Epidermal melanocyte (primary cell): ENCODE data around the gene FTL.
A peak's percentile ranks its signal among the peaks of the same experiment; 100 is the strongest.

Experiments
- DNase-seq: peaks from one replicate; pipeline ENCODE4 v3.0.0; 2011; ENCODE audit warnings: low spot score; ENCODE audit not compliant: insufficient read length

FTL gene

DNA sequence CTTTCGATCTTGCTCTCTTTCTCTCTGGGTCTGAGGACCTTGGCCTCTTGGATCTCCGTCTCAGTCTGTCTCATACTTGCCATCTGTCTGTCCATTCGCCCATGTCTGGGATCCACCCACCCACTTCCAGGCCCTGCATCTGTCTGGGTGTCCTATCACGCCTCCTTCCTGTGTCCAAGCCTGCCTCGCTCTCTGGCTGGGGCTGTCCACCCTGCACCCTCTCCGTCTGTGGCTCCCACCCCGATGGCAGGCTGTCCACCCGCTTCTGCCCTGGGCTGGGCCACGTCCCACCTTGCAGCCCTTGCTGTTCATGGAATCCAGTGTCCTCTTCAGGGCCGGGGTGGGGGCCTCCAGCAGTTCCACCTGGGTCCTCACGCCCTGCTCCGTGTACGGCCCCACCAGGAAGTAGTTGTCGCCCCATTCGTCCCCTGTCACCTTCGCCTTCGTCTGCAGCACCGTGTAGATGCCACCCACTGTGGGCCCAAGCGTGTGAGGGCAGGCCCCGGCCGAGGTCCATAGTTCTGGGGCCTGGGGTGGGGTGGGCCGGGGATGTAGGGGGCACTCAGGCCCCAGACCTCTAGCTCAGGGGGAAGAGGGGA is 26.0 kb downstream of the FTL start:
- no peak for DNase-seq

DNA sequence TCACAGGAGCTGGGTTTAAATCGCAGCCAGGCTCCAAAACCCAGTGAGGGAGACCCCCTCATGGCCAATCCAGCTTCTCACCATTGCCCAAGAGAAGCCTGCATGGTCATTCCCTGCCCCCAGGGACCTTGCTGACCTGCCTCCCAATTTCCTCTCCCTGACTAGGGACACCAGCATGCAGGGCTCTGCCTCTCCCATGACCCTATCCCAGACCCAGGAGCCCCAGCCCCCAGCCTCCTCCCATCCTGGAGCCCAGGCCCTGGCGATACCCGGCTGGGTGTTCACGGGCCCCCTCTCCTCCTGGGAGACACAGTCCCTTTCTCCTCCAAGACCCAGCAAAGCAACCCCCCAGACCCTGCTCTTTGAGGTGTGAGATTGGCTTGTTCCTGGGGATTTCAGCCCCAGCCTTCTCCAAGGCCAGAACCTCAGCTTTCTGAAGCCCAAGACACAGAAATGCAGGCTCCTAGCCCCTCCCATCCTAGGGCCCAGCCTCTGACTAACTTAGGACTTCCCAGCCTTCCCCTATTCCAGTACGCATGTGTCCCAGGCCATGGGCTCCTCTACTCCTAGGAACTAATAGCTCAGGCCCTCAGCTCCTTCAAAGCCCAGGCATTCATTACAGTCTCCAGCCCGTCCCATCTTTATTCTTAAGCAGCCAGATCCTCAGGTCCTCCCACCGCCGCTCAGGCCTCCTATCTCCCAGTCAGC is 26.9 kb downstream of the FTL start:
- peak; percentile 90 for DNase-seq

DNA sequence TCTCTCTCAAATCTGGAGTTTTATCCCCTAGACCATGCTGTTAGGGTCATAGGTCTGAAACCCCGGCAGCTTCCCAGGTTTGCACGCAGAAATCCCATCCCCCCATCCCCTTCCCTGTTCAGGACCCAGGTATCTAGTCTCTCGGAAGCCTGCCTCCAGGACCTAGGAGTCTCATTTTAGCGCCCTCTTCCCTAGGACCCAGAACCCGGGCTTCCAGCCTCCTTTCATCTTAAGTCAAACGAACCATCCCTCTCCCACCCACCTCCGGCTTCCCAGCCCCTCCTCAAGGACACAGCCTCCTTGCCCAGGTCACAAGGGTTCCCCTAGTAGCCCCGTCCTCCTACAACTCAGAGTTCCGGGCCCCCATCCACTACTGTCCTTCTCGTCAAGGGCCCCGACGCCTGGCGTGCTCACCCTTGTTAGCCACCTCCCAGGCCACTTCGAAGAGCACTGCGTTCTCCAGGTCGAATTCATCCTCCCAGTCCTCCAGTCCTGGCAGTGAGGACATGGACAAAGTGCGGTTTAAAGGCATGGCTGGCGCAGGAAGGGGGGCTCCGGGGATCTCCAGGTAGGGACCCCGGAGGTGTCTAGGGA is 27.6 kb downstream of the FTL start:
- no peak for DNase-seq

DNA sequence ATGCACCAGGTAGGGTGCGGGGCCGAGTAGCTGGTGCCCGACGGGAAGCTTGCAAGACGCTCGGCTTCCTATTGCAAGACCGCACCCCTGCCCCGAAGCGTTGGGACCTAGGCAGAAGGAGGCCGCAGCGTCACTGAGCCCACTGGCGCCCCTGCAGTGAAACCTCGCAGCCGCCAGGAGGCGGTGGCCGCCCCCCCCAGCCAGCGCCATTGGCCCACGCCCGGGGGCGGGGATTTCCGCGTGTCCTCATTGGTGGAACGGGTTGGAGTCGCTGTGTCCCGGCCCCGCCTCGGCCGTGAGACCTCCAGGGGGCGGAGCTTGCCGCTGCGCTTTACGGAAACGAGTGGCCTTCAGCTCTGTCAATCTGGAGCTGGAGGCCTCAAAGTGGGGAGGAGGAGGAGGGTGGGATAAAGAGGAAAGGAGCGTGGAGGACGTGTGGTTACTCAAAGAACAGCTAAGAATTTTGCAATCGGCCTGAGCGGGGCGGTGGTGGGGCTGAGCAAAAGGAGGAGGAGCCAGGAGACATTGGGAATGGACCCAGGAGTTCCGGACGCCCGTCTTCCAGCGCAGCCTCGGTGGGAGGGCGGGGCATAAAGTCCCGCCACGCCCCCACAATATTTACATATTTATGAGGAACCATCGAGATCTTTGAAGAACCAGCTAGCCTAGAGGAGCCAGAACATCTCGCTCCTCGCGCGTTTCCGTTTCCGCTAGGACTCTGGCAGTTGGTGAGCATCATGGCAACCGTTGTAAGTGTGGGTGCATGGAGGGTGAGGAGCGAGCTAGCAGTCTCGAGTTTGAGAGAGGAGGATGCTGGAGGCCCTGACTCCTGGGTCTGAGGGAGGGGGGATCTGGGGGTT is 28.3 kb downstream of the FTL start, which contains the start of the genes GYS1 and RUVBL2:
TSS of gene GYS1 (minus strand) at position 135 of the 860 bp plus-strand sequence. CDS start 197 bp downstream, outside the sequence.
TSS of gene RUVBL2 (plus strand) at position 713 of the 860 bp plus-strand sequence. CDS start at position 738, 25 bp downstream.
- peak; percentile 95 for DNase-seq

DNA sequence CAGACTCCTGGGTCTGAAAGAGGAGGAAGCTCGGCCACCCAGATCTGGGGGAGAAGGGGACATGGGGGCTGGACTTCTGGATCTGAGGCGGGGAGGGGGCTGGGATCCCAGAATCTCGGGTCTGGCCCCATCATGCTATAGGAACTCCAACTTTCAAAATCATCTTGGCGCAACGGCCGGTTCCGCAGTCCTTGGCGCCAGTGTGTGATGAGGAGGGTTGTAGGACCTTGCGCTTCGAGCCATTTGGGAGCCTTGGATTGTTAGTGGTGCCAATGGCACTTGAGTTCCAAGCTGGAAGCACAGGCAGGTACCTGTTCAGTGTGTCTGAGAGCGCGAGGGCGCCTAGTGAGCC is 28.9 kb downstream of the FTL start:
- no peak for DNase-seq

DNA sequence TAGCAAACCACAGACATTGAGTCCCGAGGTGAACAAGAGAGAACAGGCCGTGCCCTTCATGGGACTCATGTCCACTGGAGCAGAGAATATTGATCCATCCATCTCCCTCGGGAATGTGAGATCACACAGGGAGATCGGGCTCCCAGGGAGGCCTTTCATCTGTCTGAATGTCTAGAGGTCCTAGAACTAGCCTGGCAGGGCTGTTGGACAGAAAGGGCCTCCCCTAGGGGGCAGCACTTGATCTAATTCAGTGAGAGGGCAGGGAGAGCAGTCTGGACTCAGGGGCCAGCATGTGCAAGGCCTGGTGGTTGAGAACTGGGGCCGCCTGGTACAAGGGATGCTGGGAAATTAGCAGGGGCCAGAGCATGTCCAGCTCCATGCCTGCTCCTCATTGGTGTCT is 32.9 kb downstream of the FTL start:
- no peak for DNase-seq

DNA sequence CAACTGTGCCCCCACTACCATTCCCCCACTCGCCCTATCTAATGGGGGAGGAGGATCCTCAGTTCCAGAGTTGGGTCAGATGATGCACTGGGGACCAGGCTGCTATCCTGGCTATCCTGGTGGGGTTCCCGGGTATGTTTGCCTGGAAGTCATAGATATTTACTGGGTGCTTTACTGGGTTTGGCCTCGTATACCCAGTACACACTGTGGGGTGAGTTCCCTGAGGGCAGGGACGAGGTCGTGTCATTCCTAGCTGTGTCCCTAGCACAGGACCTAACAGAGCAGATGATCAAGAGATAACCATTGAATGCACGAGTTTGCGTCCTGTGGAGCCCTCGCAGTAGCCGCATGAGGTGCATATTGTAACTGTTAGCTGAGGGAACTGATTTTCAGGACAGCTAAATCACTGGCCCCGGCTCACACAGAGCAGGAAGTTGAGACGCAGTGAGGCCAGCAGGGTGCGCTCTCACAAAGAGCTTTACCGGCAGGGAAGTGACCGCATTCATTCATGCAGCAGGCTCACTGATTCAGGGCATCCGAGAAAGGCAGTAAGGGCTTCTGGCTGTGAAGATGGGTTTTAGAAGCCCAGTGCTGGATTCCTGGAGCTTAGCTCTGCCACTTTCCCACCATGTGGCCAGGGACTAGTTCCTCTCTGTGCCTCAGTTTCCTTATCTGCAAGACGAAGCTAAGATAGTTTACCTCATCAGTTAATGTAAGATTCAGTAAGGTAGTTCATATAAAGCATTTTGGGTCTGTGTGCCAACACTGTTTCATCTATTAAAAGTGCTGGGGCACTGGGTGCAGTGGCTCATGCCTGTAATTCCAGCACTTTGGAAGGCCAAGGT is 34.6 kb downstream of the FTL start:
- DNase-seq, result peak; percentile 50

- DNase-seq, result no peak
These were observed 39.0 kb downstream of the FTL start for GRCh38 chr19:49004133-49004532.

- no peak for DNase-seq
These were observed 40.0 kb downstream of the FTL start for GRCh38 chr19:49004964-49005614.

- no peak for DNase-seq
These were observed 41.8 kb downstream of the FTL start for GRCh38 chr19:49006905-49007304.

GRCh38 chr19:49009828-49010227 is 44.7 kb downstream of the FTL start:
- DNase-seq, result no peak

DNA sequence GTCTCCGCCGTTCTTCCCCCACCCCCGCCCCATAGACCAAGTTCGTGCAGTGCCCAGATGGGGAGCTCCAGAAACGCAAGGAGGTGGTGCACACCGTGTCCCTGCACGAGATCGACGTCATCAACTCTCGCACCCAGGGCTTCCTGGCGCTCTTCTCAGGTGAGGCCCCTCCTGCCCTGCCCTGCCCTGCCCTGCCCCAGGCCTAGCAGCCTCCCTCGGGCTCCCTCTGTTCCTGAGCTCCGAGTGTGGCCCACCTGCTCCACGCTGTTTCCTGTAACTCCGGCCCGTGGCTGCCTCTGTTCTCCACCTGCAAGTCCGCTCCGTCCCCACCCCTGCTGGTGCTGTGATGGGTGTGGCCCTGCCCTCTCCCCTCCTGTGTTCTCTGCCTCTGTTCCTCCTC is 45.3 kb downstream of the FTL start:
- DNase-seq, result no peak

DNA sequence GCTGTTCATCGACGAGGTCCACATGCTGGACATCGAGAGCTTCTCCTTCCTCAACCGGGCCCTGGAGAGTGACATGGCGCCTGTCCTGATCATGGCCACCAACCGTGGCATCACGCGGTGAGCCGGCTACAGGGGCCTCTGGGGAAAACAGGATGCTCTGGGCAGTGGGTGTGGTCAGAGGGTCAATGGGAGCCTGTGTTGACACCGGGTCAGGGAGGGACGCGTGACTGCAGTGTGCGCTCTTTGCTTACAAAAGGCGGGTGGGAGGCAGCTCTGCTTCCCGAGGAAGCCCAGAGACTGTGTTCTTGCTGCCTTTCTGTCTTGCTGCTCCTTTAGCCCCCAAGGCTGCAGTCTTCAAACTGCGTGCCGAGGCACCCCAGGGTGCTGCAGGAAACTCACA is 46.1 kb downstream of the FTL start:
- peak; percentile 40 for DNase-seq

GRCh38 chr19:49014123-49014869 is 49.2 kb downstream of the FTL start:
- DNase-seq, result no peak

DNA sequence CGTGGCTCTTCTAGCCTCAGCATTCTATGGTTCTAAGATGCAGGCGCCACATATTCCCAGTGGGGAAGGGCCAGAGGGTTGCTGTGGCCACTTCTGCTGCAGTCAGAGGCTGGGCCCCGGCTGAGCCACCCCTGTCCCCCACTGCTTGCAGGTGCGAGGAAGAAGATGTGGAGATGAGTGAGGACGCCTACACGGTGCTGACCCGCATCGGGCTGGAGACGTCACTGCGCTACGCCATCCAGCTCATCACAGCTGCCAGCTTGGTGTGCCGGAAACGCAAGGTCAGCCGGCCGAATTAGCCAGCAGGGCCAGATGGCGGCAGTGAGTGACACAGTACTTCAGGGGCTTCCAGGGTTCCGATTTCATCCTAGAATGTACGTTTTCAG is 49.8 kb downstream of the FTL start:
- no peak for DNase-seq

GRCh38 chr19:49016067-49016839 is 51.1 kb downstream of the FTL start:
- no peak for DNase-seq
